Stimulated activated CD4-positive, alpha-beta T cell treated with anti-CD3 and anti-CD28 coated beads, Interleukin-2, amount 100 ng/mL, for 48 hours (primary cell): ENCODE data around the gene PHKA2.
"Not testable (repeated sequence)": the region's sequence is repeated elsewhere in the genome, so short reads cannot be mapped to it uniquely, and the experiment has no call there.

ENCODE experiments used
- DNase-seq, 2 donors: peaks; one replicate each; pipeline ENCODE4 v3.0.0-alpha.2; 2020

PHKA2 gene

GRCh38 chrX:18855919-18856644, 127.8 kb downstream of the PHKA2 start:
- no peak for DNase-seq

- not testable (repeated sequence) for DNase-seq
Observed at GRCh38 chrX:18847901-18848300, 136.0 kb downstream of the PHKA2 start.
